HG03175 (cell line): Measurements from ENCODE around the gene ZCCHC9.
"Not testable (repeated sequence)": the region's sequence is repeated elsewhere in the genome, so short reads cannot be mapped to it uniquely, and the experiment has no call there.

Source experiments
- ATAC-seq: cut with Tn5 transposase; IDR thresholded peaks from one replicate; pipeline ENCODE4 v1.9.1; 2021; ENCODE audit warnings: mild to moderate bottlenecking, moderate library complexity; ENCODE audit not compliant: unreplicated experiment

Gene ZCCHC9

GRCh38 chr5:81301271-81302015, at the start of gene ZCCHC9:
TSS of gene ZCCHC9 (plus strand) at chr5:81301587. CDS start at chr5:81304758, 3,171 bp downstream.
- ATAC-seq, result peak; percentile 98

GRCh38 chr5:81251922-81252321, 49.5 kb upstream of the ZCCHC9 start:
- no peak for ATAC-seq

GRCh38 chr5:81252904-81253303, 48.5 kb upstream of the ZCCHC9 start:
- no peak for ATAC-seq

GRCh38 chr5:81253875-81254274, 47.5 kb upstream of the ZCCHC9 start:
- ATAC-seq, result no peak

- ATAC-seq, result no peak
Observed at GRCh38 chr5:81254886-81255559, 46.4 kb upstream of the ZCCHC9 start.

- ATAC-seq, result no peak
Observed at GRCh38 chr5:81256766-81257165, 44.6 kb upstream of the ZCCHC9 start.

GRCh38 chr5:81262796-81263195, 38.6 kb upstream of the ZCCHC9 start:
- ATAC-seq, result not testable (repeated sequence)

GRCh38 chr5:81265101-81265500, 36.3 kb upstream of the ZCCHC9 start:
- ATAC-seq, result no peak

GRCh38 chr5:81268521-81269196, 32.7 kb upstream of the ZCCHC9 start:
- no peak for ATAC-seq

- ATAC-seq, result no peak
Observed at GRCh38 chr5:81269751-81270393, 31.5 kb upstream of the ZCCHC9 start.

GRCh38 chr5:81270394-81271027, 30.9 kb upstream of the ZCCHC9 start:
- ATAC-seq, result not testable (repeated sequence)

GRCh38 chr5:81283976-81284375, 17.4 kb upstream of the ZCCHC9 start:
- ATAC-seq, result no peak

- no peak for ATAC-seq
Observed at GRCh38 chr5:81286059-81286617, 15.2 kb upstream of the ZCCHC9 start.

- no peak for ATAC-seq
Observed at GRCh38 chr5:81288021-81288433, 13.4 kb upstream of the ZCCHC9 start.

- ATAC-seq, result no peak
Observed at GRCh38 chr5:81290146-81290545, 11.2 kb upstream of the ZCCHC9 start.

GRCh38 chr5:81292130-81292529, 9.3 kb upstream of the ZCCHC9 start:
- ATAC-seq, result no peak

- ATAC-seq, result not testable (repeated sequence)
Observed at GRCh38 chr5:81294021-81294420, 7.4 kb upstream of the ZCCHC9 start.

GRCh38 chr5:81297531-81297930, 3.9 kb upstream of the ZCCHC9 start:
- ATAC-seq, result no peak

GRCh38 chr5:81300921-81301270, 491 bp upstream of the ZCCHC9 start:
- ATAC-seq, result no peak

- ATAC-seq, result no peak
Observed at GRCh38 chr5:81302596-81302995, 1.2 kb downstream of the ZCCHC9 start.

- no peak for ATAC-seq
Observed at GRCh38 chr5:81303563-81303962, 2.2 kb downstream of the ZCCHC9 start.
